Measurements from ENCODE around the gene LY6G6C.

DNA sequence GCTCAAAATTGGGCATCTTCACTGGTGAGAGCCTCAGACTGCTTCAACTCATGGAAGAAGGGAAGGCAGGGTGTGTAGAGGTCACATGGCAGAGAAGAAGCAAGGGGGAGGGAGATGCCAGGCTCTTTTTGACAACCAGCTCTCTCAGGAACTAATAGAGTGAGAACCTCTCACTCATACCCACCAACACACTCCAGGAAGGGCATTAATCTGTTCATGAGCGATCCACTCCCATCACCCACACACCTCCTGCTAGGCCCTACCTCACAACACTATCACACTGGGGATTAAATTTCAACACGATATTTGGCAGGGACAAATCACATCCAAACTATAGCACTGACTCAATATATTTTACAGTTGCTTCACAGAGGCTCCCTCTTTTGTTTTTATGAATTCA is 20.3 kb upstream of the LY6G6C start:
- TF ChIP-seq, protein P1, sequence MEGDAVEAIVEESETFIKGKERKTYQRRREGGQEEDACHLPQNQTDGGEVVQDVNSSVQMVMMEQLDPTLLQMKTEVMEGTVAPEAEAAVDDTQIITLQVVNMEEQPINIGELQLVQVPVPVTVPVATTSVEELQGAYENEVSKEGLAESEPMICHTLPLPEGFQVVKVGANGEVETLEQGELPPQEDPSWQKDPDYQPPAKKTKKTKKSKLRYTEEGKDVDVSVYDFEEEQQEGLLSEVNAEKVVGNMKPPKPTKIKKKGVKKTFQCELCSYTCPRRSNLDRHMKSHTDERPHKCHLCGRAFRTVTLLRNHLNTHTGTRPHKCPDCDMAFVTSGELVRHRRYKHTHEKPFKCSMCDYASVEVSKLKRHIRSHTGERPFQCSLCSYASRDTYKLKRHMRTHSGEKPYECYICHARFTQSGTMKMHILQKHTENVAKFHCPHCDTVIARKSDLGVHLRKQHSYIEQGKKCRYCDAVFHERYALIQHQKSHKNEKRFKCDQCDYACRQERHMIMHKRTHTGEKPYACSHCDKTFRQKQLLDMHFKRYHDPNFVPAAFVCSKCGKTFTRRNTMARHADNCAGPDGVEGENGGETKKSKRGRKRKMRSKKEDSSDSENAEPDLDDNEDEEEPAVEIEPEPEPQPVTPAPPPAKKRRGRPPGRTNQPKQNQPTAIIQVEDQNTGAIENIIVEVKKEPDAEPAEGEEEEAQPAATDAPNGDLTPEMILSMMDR (IDR thresholded peaks at IDR 0.05) = no peak
- no peak for TF ChIP-seq EZH2 (IDR thresholded peaks at IDR 0.05; ENCODE audit: borderline replicate concordance, insufficient read depth, low read depth, low read length, poor library complexity, severe bottlenecking)
